ENCODE measurements around the gene PAX7. TPM values are rescaled to one million over a fixed set of nuclear protein-coding genes. Genes with fewer than 3 reads are reported as not detected.
"Not testable (repeated sequence)": the region's sequence is repeated elsewhere in the genome, so short reads cannot be mapped to it uniquely, and the experiment has no call there.

Gene PAX7
- total RNA-seq, 1 donor from 2014 or later: not detected

GRCh38 chr1:18681423-18681835 lies 50.8 kb downstream of the PAX7 start:
- DNase-seq: no peak
- intact Hi-C loops (cut with DNase I): no loop called here
- ATAC-seq (ENCODE audit: poor library complexity): no peak

- intact Hi-C loops (cut with DNase I): no loop called here
- DNase-seq (no peak), ATAC-seq (ENCODE audit: poor library complexity) (no peak)
Observed at GRCh38 chr1:18682375-18682774, 51.7 kb downstream of the PAX7 start.

GRCh38 chr1:18684303-18684702 lies 53.7 kb downstream of the PAX7 start:
- ATAC-seq (ENCODE audit: poor library complexity) (no peak), DNase-seq (no peak)
- intact Hi-C loops (cut with DNase I): no loop called here

GRCh38 chr1:18686540-18686939 lies 55.9 kb downstream of the PAX7 start:
- intact Hi-C loops (cut with DNase I): no loop called here
- DNase-seq (no peak), ATAC-seq (ENCODE audit: poor library complexity) (no peak)

- intact Hi-C loops (cut with DNase I): no loop called here
Observed at GRCh38 chr1:18687273-18687672, 56.6 kb downstream of the PAX7 start.

GRCh38 chr1:18691648-18692047 lies 61.0 kb downstream of the PAX7 start:
- ATAC-seq (ENCODE audit: poor library complexity): no peak
- intact Hi-C loops (cut with DNase I): no loop called here

More at GRCh38 chr1:18687273-18687672, 56.6 kb downstream of the PAX7 start:
- ATAC-seq (ENCODE audit: poor library complexity): no peak
- DNase-seq: no peak

GRCh38 chr1:18693256-18694098 lies 62.8 kb downstream of the PAX7 start:
- intact Hi-C loops (cut with DNase I): no loop called here
- DNase-seq: no peak
- ATAC-seq (ENCODE audit: poor library complexity): no peak

More at GRCh38 chr1:18691648-18692047, 61.0 kb downstream of the PAX7 start:
- DNase-seq: no peak

- intact Hi-C loops (cut with DNase I); DNase-seq; ATAC-seq (ENCODE audit: poor library complexity): not testable (repeated sequence)
Observed at GRCh38 chr1:18694289-18694688, 63.6 kb downstream of the PAX7 start.

- no peak for ATAC-seq (ENCODE audit: poor library complexity)
- DNase-seq: no peak
- intact Hi-C loops (cut with DNase I): no loop called here
Observed at GRCh38 chr1:18697541-18697940, 66.9 kb downstream of the PAX7 start.

GRCh38 chr1:18700530-18700929 lies 69.9 kb downstream of the PAX7 start:
- no peak for DNase-seq
- ATAC-seq (ENCODE audit: poor library complexity): no peak
- intact Hi-C loops (cut with DNase I): no loop called here

GRCh38 chr1:18701183-18701582 lies 70.5 kb downstream of the PAX7 start:
- intact Hi-C loops (cut with DNase I): no loop called here
- DNase-seq (no peak), ATAC-seq (ENCODE audit: poor library complexity) (no peak)

GRCh38 chr1:18703041-18703621 lies 72.5 kb downstream of the PAX7 start:
- ATAC-seq (ENCODE audit: poor library complexity) (no peak), DNase-seq (no peak)
- intact Hi-C loops (cut with DNase I): no loop called here

- ATAC-seq (ENCODE audit: poor library complexity) (no peak), DNase-seq (no peak)
- intact Hi-C loops (cut with DNase I): no loop called here
Observed at GRCh38 chr1:18705811-18706210, 75.2 kb downstream of the PAX7 start.

- DNase-seq: no peak
Observed at GRCh38 chr1:18707696-18708257, 77.1 kb downstream of the PAX7 start.

GRCh38 chr1:18710002-18710401 lies 79.4 kb downstream of the PAX7 start:
- DNase-seq (no peak), ATAC-seq (ENCODE audit: poor library complexity) (no peak)
- intact Hi-C loops (cut with DNase I): no loop called here

More at GRCh38 chr1:18707696-18708257, 77.1 kb downstream of the PAX7 start:
- intact Hi-C loops (cut with DNase I): no loop called here
- ATAC-seq (ENCODE audit: poor library complexity): no peak

GRCh38 chr1:18711003-18711402 lies 80.4 kb downstream of the PAX7 start:
- DNase-seq (no peak), ATAC-seq (ENCODE audit: poor library complexity) (no peak)
- intact Hi-C loops (cut with DNase I): no loop called here

- intact Hi-C loops (cut with DNase I): no loop called here
- no peak for ATAC-seq (ENCODE audit: poor library complexity)
Observed at GRCh38 chr1:18711536-18712251, 81.0 kb downstream of the PAX7 start.

GRCh38 chr1:18712252-18712600 lies 81.6 kb downstream of the PAX7 start:
- no peak for ATAC-seq (ENCODE audit: poor library complexity)
- DNase-seq: no peak
- intact Hi-C loops (cut with DNase I): no loop called here

More at GRCh38 chr1:18711536-18712251, 81.0 kb downstream of the PAX7 start:
- no peak for DNase-seq

- no peak for ATAC-seq (ENCODE audit: poor library complexity)
- intact Hi-C loops (cut with DNase I): no loop called here
- no peak for DNase-seq
Observed at GRCh38 chr1:18714404-18715175, 83.9 kb downstream of the PAX7 start.

All from Right ventricle myocardium superior (tissue), 1 donor.